Ectodermal cell (in vitro differentiated cells): ENCODE results near the gene FOXA3.

ENCODE experiments used
- H3K27ac ChIP-seq: 2 replicates; pipeline ENCODE4 v1.7.0; 2013; ENCODE audit warnings: mild to moderate bottlenecking, low read depth, low read length; ENCODE audit not compliant: insufficient read depth, poor library complexity, severe bottlenecking
- H3K27me3 ChIP-seq: 2 replicates; pipeline ENCODE4 v1.7.0; 2013; ENCODE audit warnings: mild to moderate bottlenecking, low read length; ENCODE audit not compliant: insufficient read depth, control insufficient read depth, poor library complexity, severe bottlenecking
- H3K36me3 ChIP-seq: one replicate; pipeline ENCODE4 v1.7.0; 2013; ENCODE audit warnings: low read length; ENCODE audit not compliant: control insufficient read depth, insufficient read depth
- H3K4me1 ChIP-seq: one replicate; pipeline ENCODE4 v1.7.0; 2013; ENCODE audit warnings: low read length; ENCODE audit not compliant: control insufficient read depth, insufficient read depth
- H3K4me3 ChIP-seq: 2 replicates; pipeline ENCODE4 v1.7.0; 2013; ENCODE audit warnings: low read depth, low read length, control low read depth; ENCODE audit not compliant: insufficient read depth
- H3K9me3 ChIP-seq: 2 replicates; pipeline ENCODE4 v1.7.0; 2013; ENCODE audit warnings: mild to moderate bottlenecking, low read length, moderate library complexity; ENCODE audit not compliant: control insufficient read depth
- WGBS, 2 experiments: methylation state at CpG; one replicate each; pipeline ENCODE4 v1.1.7; 2013; ENCODE audit warnings: missing lambda C conversion rate in 2 of 2; 5-methylcytosine and 5-hydroxymethylcytosine counted together

Gene FOXA3

DNA sequence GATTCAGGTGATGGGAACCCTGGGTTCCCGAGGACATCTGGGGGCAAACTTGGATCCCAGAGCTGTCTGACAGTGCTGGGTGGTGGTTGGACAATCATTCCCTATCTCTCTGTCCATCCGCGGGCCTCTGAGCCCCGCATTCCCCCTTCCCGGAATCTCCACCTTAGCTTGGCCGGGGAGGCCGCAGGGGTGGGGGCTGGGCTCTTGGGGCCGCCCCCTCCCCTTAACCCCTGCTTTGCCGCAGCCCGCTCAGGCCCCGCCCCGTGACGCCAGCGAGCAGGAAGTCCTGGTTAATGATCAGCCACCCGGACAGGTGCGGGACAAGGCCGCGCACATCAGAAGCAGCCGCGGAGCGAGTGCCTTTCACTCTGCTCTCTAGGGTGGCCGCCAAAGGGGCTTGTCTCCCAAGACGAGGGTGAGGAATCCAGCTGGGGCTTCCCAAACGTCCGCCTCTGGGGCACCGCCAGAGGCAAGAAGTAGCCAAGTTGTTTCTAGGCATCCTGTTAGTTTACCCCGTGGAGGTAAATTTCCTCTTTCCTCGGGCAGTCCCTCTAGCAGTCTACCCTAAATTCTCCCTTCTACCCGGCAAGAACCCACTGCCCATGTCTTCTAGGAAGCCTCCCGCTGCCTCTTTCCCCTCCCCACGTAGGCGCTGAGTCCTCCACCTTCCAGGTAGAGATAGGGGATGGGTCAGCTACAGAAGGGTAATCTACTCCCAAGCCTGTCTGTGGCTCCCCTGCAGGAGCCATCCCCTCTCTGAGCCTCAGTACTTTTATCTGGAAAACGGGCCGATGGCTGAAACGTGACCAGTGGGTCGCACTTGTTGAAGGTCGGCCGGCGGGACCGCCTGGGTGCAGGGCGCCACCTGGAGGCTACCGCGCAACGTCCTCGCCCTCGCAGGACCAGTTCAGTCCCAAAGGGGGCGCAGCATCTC, 18.8 kb downstream of the FOXA3 start:
- Histone ChIP-seq H3K4me3 (peak overlapping the region; percentile 24), H3K9me3 (no peaks in the 10 kb centered on the region), H3K4me1 (peaks cover 10% of the 10 kb centered on the region), H3K27me3 (no peaks in the 10 kb centered on the region), H3K36me3 (peaks cover 9% of the 10 kb centered on the region), H3K27ac (no peak overlapping the region)
- WGBS, 2 experiments = 3 to 5% methylated on average over 47 of the region's 47 CpGs

DNA sequence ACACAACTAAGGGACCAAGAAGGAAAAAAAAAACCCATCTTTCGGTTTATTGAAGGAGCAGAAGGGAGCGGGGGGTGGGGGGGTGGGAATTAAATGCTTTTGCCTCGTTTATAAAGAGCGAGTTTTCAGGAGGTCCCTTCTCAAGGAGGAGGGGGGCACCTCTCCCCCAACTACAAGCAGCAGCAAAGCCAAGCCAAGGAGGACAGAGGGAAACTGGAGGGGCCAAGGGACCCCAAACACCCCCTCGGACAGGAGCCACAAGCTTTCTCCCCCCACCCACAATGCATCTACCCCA, 19.4 kb downstream of the FOXA3 start:
- peaks cover 9% of the 10 kb centered on the region for H3K36me3 ChIP-seq
- H3K9me3 ChIP-seq = no peaks in the 10 kb centered on the region
- no peaks in the 10 kb centered on the region for H3K27me3 ChIP-seq
- no peak overlapping the region for H3K4me3 ChIP-seq
- 8 to 27% methylated on average over 4 to 5 of the region's 5 CpGs for WGBS, 2 experiments
- no peak overlapping the region for H3K27ac ChIP-seq
- peaks cover 10% of the 10 kb centered on the region for H3K4me1 ChIP-seq

GRCh38 chr19:45883881-45884681, 20.0 kb downstream of the FOXA3 start:
- peaks cover 10% of the 10 kb centered on the region for H3K4me1 ChIP-seq
- no peaks in the 10 kb centered on the region for H3K9me3 ChIP-seq
- H3K27me3 ChIP-seq = no peaks in the 10 kb centered on the region
- H3K36me3 ChIP-seq = peaks cover 9% of the 10 kb centered on the region
- H3K4me3 ChIP-seq = no peak overlapping the region
- no peak overlapping the region for H3K27ac ChIP-seq
- WGBS, 2 experiments = 95 to 96% methylated on average over 57 of the region's 57 CpGs

- WGBS, 2 experiments = 69 to 70% methylated on average over 72 of the region's 72 CpGs
- no peak overlapping the region for H3K27ac ChIP-seq
- no peaks in the 10 kb centered on the region for H3K9me3 ChIP-seq
Measured at GRCh38 chr19:45884682-45885555, 20.8 kb downstream of the FOXA3 start.

DNA sequence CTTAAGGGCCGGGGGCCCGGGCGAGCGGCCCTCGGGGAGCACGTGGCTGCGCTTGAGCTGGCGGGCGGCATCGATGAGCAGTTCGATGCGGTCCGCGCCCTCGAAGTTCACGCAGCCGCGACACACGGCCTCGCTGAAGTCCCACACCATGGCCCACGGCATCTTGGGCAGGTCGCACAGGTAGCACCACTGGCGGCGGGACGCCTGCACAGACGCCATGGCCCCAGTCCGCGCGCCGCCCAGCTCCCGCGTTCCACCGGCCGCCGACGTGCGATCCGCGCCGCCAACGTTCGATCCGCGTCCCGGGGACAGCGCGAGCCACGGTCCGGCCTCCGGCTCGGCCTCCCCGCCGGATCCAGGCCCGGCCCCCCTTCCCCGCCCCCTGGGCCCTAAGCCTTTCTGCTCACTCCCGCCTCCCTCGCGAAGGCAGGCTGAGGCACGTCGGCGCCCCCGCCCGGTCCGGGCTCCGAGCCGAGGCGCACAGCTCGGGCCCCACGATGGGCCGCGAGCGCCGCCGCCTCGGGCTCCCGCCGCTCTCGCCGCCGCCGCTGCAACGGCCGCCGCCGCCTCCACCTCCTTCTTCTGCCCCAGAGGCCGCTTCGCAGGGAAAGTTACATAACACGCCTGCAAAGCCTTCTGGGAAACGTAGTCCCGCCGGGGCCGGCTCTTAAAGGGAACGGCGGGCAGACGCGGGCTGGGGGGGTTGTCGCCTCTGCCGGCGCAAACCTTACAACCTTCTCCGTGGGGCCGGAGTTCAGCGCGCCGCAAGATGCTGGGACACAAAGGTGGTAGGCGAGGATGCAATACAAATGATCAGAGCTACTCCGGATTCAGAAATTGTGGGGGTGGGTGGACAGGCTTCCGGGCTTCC, 21.7 kb downstream of the FOXA3 start, which contains the start of gene IRF2BP1:
Gene IRF2BP1 (minus strand): TSS at position 586 of the 871 bp plus-strand sequence. CDS start 367 bp downstream, at position 219.
- peaks cover 9% of the 10 kb centered on the region for H3K36me3 ChIP-seq
- 1% methylated on average over 107 of the region's 107 CpGs for WGBS, 2 experiments
- H3K4me3 ChIP-seq = peak within 1 kb of the TSS; percentile 86
- H3K27ac ChIP-seq = peak within 1 kb of the TSS; percentile 87
- no peaks in the 10 kb centered on the region for H3K27me3 ChIP-seq
- no peaks in the 10 kb centered on the region for H3K9me3 ChIP-seq
- H3K4me1 ChIP-seq = peaks cover 10% of the 10 kb centered on the region

More at GRCh38 chr19:45884682-45885555, 20.8 kb downstream of the FOXA3 start:
- Histone ChIP-seq H3K4me1 (peaks cover 10% of the 10 kb centered on the region), H3K36me3 (peaks cover 9% of the 10 kb centered on the region), H3K27me3 (no peaks in the 10 kb centered on the region), H3K4me3 (peak overlapping the region; percentile 86)

DNA sequence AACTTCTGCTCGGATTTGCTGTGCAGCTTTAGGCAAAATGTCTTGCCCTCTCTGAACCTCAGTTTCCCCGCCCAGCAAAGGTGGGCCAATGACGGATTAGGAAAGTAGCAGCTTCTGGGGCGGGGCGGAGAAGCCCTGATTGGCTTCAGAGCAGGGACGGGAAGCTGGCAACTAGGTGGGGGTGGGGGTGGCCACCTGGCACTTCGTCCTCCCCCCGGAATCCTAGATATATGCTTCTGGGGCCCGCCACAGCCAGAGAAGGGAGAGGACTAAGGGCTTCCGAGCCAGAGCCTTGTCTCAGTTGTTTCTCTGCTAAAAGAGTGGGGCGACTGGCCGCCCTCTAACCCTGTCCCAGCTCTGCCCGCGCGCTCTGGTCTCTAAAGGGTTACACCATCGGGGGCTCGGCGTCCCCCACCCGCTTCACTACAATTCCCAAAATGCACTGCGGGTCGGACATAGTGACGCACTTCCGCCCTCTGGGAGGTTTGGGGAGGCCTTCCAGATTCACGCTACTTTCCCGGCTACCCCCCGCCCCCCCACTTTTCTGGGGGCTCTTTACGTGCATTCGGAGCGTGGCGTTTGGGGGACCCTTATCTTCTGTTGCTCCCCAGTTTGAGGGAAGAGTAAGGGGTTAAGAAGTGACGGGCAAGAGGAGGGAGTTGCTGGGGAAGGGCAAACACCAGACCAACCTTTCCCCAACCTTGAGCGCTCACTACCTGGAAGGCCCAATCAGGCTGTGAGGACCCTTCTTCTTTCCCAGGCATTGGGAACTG, 22.5 kb downstream of the FOXA3 start:
- H3K4me1 ChIP-seq = peaks cover 10% of the 10 kb centered on the region
- WGBS, 2 experiments = 1 to 2% methylated on average over 32 of the region's 32 CpGs
- H3K27me3 ChIP-seq = no peaks in the 10 kb centered on the region
- H3K36me3 ChIP-seq = peaks cover 9% of the 10 kb centered on the region
- peak overlapping the region; percentile 87 for H3K27ac ChIP-seq
- peak overlapping the region; percentile 86 for H3K4me3 ChIP-seq
- H3K9me3 ChIP-seq = no peaks in the 10 kb centered on the region

GRCh38 chr19:45887200-45887710, 23.1 kb downstream of the FOXA3 start:
- WGBS, 2 experiments = 52 to 61% methylated on average over 10 of the region's 10 CpGs
- peak overlapping the region; percentile 87 for H3K27ac ChIP-seq
- peaks cover 10% of the 10 kb centered on the region for H3K4me1 ChIP-seq
- H3K36me3 ChIP-seq = peaks cover 9% of the 10 kb centered on the region
- no peaks in the 10 kb centered on the region for H3K27me3 ChIP-seq
- no peaks in the 10 kb centered on the region for H3K9me3 ChIP-seq
- H3K4me3 ChIP-seq = peak overlapping the region; percentile 86

DNA sequence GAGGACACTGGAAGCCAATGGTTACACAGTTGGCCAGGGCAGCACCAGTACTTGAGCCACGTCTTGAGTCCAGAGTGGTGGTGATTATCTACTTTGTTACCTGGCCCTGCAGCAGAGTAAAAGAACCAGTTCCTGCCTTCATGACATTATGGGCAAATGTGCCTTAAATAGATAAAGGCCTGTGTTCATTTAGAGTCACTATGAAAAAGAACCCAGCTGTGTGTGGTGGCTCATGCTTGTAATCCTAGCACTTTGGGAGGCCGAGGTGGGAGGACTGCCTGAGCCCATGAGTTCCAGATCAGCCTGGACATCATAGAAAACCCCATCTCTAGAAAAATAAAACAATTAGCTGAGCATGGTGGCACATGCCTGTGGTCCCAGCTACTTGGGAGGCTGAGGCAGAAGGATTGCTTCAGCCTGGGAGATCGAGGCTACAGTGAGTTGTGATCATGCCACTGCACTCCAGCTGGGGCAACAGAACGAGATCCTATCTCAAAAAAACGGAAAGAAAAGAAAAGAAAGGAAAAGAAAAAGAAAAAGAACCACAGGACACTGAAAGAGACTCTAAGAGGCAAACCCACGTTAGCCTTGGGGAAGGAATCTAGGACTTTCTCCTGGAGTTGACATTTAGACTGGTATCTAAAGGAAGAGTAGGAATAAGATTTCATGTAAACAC, 25.2 kb downstream of the FOXA3 start:
- no peak overlapping the region for H3K27ac ChIP-seq
- no peaks in the 10 kb centered on the region for H3K27me3 ChIP-seq
- 70 to 74% methylated on average over 6 of the region's 6 CpGs for WGBS, 2 experiments
- no peak overlapping the region for H3K4me3 ChIP-seq
- H3K36me3 ChIP-seq = peaks cover 4% of the 10 kb centered on the region
- H3K9me3 ChIP-seq = no peaks in the 10 kb centered on the region
- H3K4me1 ChIP-seq = peaks cover 9% of the 10 kb centered on the region
